Measurements from ENCODE around the gene RGL2.

DNA sequence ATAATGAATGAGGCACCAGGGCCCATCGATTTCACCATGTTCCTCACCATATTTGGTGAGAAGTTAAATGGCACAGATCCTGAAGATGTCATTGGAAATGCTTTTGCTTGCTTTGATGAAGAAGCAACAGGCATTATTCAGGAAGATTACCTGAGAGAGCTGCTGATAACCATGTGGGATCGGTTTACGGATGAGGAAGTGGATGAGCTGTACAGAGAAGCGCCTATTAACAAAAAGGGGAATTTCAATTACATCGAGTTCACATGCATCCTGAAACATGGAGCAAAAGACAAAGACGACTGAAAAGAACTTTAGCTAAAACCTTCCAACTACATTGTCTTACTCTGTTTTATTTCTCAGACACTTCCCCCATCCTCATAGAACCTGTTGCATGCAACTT lies 40.5 kb upstream of the RGL2 start:
- TF ChIP-seq CTCF (IDR thresholded peaks at IDR 0.05): no peak
- no peak for TF ChIP-seq REST (IDR thresholded peaks at IDR 0.05; ENCODE audit: insufficient read depth in 1 of 2, low read depth in 2 of 2, low read length in 1 of 2)
- no peak for TF ChIP-seq POLR2AphosphoS5 (IDR thresholded peaks at IDR 0.05; ENCODE audit: low read depth, low read length)
- no peak for TF ChIP-seq SIN3A (IDR thresholded peaks at IDR 0.05; ENCODE audit: borderline replicate concordance, insufficient read depth, low read depth, low read length)
